H7 (cell line): ENCODE data around the gene PLEKHA4. TPM values are rescaled to one million over a fixed set of nuclear protein-coding genes. Genes with fewer than 3 reads are reported as not detected.
"Not testable (repeated sequence)": the region's sequence is repeated elsewhere in the genome, so short reads cannot be mapped to it uniquely, and the experiment has no call there.

Experiments
- DNase-seq: peaks from one replicate; pipeline ENCODE4 v3.0.0; 2012
- H3K27me3 ChIP-seq: 2 replicates; pipeline ENCODE4 v1.6.0; 2011; ENCODE audit warnings: mild to moderate bottlenecking, low read length; ENCODE audit not compliant: control insufficient read depth, insufficient read depth
- H3K36me3 ChIP-seq: replicated peaks from 2 replicates; pipeline ENCODE4 v1.5.1; 2011; ENCODE audit warnings: low read length; ENCODE audit not compliant: control insufficient read depth, insufficient read depth
- H3K4me3 ChIP-seq: 2 replicates; pipeline ENCODE4 v1.5.1; 2011; ENCODE audit warnings: low read depth, mild to moderate bottlenecking, control low read depth, low read length, moderate library complexity; ENCODE audit not compliant: insufficient read depth
- total RNA-seq: library from RNA; depleted of rRNA; stranded (reverse); fragments of >200 nt; shearing (Covaris generic); gene quantifications from 2 replicates; pipeline ENCODE4 v1.2.3, GENCODE V29; 2014

Gene PLEKHA4
- total RNA-seq, 1 experiment from 2014 or later: 25.6 TPM

DNA sequence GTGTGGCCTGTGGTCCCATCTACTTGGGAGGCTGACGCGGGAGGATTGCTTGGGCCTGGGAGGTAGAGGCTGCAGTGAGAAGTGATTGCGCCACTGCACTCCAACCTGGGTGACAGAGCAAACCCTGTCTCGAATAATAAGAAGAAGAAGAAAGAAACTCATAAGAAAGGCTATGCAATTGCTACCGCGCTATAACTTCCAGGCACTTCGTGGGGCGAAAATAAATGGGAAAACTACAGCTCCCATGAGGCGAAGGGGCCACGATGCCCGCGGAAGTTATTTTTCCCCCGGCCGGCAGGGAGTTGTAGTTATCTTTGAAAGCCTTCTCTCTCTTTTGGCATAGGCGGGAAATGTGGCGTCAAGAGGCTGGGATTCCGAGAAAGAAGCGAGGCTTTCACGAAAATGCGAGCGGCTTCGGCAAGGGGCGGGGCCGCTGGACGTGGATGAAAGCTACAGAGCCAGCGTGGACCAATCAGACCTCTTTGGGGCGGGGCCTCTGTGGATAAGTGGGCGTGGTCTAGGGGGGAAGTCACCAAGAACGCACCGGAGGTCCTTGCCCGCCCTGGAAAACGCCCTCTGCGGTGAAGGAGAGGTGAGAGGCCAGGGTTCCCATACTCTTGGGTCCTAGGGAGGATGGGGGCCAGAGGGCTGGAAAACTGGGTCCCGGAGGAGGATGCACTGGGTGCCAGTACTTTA lies 31.5 kb upstream of the PLEKHA4 start, which contains the start of gene NUCB1:
NUCB1 (plus strand) TSS at position 532 of the 696 bp plus-strand sequence. CDS start 485 bp downstream, outside the sequence.
- peaks cover 6% of the 10 kb centered on the region for H3K36me3 ChIP-seq
- peaks cover 2% of the 10 kb centered on the region; the same call in 1 of the 2 replicates for H3K27me3 ChIP-seq
- peak within 1 kb of the TSS; percentile 75 for H3K4me3 ChIP-seq
- DNase-seq: peak; percentile 99

DNA sequence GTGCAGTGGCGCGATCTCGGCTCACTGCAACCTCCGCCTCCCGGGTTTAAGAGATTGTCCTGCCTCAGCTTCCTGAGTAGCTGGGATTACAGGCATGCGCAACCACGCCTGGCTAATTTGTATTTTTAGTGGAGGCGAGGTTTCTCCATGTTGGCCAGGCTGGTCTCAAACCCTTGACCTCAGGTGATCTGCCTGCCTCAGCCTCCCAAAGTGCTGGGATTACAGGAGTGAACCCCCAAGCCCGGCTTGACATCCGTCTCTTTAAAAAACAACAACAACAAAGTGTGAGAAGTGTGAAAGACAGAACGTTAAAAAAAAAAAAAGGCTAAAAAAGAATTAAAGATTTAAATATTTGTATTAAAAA lies 31.0 kb upstream of the PLEKHA4 start:
- not testable (repeated sequence) for DNase-seq, H3K27me3 ChIP-seq, H3K36me3 ChIP-seq
- H3K4me3 ChIP-seq: peak overlapping the region; percentile 75; the same call in 1 of the 2 replicates

DNA sequence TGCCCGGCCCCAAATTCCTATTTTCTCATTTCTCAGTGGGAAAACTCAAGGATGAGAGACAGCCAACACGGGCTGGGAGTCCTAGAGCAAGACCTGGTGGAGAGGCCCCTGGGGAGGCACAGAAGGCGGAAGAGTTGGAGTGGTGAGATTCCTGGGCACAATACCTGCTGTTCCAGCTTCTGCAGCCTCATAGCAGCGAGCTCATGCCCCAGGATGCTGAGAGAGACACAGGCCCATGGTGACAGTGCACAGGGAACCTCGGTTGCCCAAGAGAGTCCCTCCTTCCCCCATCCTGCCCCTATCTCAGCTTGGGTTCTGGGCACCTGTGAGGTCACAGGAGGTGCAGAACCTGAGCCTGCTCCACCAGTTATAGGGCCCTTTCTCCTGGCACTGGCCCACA lies 28.8 kb upstream of the PLEKHA4 start:
- H3K36me3 ChIP-seq: peaks cover 3% of the 10 kb centered on the region; the same call in 1 of the 2 replicates
- no peak for DNase-seq
- no peak overlapping the region for H3K4me3 ChIP-seq
- H3K27me3 ChIP-seq: peaks cover 3% of the 10 kb centered on the region; the same call in 1 of the 2 replicates

DNA sequence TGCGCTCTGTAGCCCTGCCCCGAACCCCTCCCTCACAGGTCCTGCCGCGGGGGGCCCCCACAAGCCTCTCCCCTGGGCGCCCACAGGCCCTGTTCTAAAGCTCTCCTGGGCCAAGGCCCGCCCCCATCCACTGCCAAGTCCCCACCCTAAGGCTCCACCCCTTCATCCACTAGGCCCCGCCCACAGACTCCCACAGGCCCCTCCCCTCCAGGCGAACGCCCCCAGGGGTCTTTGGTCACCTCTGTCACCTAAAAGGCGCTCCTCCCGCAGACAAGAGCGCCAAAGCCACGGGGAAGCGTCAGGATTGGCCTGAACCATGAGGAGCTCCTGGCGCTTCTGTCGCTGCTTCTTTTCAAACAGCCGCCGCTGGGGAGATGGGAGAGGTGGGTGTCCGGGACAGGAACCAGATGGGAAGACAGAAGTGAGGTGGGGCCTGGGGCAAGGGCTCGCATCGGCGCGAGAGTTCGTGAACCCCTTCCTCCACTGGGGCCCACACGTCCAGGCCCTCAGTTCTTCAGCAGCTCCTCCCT lies 27.8 kb upstream of the PLEKHA4 start:
- Histone ChIP-seq H3K27me3 (peaks cover 3% of the 10 kb centered on the region; the same call in 1 of the 2 replicates), H3K4me3 (peak overlapping the region; percentile 37), H3K36me3 (no peaks in the 10 kb centered on the region)
- peak; percentile 98 for DNase-seq

DNA sequence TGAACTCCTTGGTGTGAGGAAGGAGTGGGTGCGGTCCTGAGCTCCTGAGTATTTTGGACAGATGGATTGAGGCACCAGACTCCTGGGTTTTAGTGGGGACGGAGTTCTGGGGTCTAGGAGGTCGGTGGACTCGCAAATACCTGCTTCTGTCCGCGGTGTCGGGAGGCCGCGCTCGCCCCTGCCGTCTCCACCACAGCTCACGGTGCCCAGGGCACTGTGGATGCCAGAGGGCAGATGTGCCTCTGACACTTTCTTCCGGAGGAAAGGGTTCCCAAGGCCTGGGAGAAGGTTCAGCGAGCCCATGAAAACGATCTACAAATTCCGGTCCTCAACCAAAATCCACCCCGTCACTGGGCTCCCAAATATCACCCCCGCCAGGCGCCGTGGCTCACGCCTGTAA lies 26.8 kb upstream of the PLEKHA4 start:
- Histone ChIP-seq H3K4me3 (no peak overlapping the region; the same call in 1 of the 2 replicates), H3K27me3 (peaks cover 3% of the 10 kb centered on the region; the same call in 1 of the 2 replicates), H3K36me3 (no peaks in the 10 kb centered on the region)
- DNase-seq: no peak

DNA sequence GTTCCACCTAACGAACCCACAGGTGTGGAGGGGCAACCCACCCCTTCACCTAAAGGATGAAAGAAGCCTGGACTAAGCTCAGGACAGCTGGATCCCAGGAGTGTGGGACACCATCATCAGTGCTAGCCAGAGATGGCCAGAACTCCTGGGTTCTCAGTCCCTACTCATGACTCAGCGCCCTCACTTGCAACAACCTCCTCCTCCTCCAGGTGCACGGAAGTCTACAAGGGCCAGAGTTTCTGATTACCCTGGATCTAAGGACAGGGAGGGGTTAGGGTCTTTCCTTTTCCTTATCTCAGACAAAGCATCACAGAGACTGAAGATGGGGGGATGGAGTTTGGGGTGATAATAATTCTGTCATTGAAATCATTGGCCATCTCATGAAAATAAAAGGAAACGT lies 22.1 kb upstream of the PLEKHA4 start:
- Histone ChIP-seq H3K36me3 (no peaks in the 10 kb centered on the region), H3K27me3 (peaks cover 3% of the 10 kb centered on the region; the same call in 1 of the 2 replicates), H3K4me3 (no peak overlapping the region)
- no peak for DNase-seq

DNA sequence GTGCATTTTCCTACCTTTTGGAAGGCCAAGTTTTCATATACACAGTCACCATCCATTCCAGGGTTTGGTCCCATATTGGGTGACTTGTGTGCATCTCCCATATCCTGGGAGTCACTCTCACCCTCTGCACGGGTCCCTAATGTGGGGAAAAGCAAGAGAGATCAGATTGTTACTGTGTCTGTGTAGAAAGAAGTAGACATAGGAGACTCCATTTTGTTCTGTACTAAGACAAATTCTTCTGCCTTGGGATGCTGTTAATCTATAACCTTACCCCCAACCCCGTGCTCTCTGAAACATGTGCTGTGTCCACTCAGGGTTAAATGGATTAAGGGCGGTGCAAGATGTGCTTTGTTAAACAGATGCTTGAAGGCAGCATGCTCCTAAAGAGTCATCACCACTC lies 21.1 kb upstream of the PLEKHA4 start:
- not testable (repeated sequence) for H3K36me3 ChIP-seq, H3K4me3 ChIP-seq, DNase-seq, H3K27me3 ChIP-seq

DNA sequence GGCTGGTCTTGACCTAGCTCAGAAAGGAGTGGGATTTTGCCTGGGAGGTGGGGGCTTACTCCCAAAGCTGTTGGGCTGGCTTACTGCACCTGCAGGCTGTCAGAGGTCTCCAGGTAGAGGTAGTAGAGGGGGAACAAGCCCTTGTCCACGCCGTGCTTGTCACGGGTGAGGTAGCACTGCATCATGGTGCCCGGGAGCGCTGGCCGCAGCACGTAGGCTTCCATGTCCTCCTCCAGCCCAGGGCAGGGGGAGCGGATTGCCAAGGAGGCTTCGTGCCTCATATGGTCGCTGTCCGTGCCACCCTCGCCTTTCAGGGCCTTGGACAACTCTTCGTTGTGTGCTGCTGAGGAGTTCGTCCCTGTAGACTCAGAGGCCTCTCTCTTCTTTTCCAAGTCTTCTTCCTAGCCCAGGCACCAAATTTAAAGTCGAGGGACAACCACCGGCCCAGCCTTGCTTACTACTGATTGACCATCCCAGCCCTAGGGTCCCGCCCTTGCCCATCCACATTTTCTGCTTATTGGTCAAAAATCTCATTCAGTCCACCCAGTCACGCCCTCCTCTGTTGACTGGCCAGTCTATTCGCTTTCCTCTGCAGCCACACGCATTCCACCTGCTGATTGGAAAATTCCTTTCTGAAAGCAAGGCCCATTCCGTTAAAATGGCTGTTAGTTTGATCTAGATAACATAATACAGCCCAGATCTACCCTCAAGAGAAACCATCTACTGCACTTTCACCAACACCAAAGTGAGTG lies 19.6 kb upstream of the PLEKHA4 start:
- Histone ChIP-seq H3K36me3 (no peaks in the 10 kb centered on the region), H3K4me3 (no peak overlapping the region), H3K27me3 (no peaks in the 10 kb centered on the region; the same call in 1 of the 2 replicates)
- peak; percentile 58 for DNase-seq

DNA sequence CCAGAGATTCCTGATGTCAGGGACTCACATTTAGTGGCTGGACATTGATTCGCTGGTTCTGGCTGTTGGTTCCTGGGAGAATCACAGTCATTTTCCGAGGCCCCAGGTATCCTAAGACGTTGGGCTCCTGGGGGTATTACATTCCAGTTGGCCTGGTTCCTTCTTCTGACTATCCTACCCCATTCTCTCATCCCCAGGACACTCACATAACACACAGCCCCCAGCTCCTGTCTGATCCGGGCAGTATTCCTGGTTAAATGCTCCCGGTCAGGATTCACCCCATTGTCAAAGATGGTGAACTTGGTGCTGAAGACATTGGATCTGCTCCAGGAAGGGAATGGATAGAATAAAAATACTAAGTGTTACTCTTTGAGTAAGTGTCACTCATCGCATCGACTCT lies 15.3 kb upstream of the PLEKHA4 start:
- DNase-seq: no peak
- no peak overlapping the region for H3K4me3 ChIP-seq
- H3K27me3 ChIP-seq: no peaks in the 10 kb centered on the region; the same call in 1 of the 2 replicates
- H3K36me3 ChIP-seq: no peaks in the 10 kb centered on the region

DNA sequence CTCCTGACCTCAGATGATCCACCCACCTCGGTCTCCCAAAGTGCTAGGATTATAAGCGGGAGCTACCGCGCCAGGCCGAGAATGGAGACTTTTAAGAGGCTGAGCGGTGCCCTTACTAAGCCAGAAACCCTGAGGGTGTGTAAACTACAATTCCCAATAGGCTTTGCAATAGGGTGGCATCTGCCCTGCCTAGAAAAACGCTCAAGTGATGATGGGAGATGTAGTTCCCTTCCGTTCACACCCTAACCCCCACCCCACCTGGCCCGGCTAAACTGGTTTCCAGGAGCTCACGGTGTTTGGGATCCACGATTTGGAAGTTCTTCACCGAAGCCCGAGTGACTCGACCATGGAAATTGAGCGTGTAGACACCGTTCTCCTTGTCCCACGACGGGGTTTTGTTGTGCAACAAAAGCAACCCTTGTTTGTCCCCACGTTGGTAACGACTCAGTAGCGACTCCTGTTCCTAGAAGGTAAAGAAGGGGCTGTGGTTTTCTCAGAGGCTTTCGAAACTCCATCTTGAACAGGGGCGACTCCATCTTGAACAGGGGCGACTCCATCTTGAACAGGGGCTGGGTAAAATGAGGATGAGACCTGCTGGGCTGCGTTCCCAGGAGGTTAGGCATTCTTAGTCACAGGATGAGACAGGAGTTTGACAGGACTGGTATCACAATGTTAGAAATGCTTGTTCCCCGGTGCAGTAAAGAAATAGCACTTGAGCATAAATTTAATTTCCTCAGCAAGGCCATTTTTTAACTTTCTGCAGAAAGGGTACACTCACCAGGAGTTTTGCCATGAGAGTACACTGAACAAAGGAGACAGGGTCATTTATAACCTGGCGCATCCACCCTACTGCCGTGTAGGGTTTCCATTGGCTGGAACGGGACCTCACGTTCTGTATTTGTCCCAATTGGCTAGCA lies 13.6 kb upstream of the PLEKHA4 start:
- Histone ChIP-seq H3K27me3 (no peaks in the 10 kb centered on the region; the same call in 1 of the 2 replicates), H3K4me3 (no peak overlapping the region), H3K36me3 (no peaks in the 10 kb centered on the region)
- peak; percentile 81 for DNase-seq

DNA sequence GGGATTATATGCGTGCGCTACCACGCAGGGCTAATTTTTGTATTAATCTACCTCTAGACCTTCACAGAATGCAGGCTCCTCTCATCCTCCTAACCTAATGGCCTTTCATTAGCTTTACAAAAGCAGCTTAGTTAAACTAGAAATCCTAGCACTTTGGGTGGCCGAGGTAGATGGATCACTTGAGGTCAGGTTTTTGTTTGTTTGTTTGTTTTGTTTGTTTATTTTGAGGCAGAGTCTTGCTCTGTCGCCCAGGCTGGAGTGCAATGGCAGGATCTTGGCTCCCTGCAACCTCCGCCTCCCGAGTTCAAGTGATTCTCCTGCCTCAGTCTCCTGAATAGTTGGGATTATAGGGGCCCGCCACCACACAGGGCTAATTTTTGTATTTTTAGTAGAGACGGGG lies 11.3 kb upstream of the PLEKHA4 start:
- H3K4me3 ChIP-seq, H3K27me3 ChIP-seq, H3K36me3 ChIP-seq: not testable (repeated sequence)
- peak; percentile 4 for DNase-seq

DNA sequence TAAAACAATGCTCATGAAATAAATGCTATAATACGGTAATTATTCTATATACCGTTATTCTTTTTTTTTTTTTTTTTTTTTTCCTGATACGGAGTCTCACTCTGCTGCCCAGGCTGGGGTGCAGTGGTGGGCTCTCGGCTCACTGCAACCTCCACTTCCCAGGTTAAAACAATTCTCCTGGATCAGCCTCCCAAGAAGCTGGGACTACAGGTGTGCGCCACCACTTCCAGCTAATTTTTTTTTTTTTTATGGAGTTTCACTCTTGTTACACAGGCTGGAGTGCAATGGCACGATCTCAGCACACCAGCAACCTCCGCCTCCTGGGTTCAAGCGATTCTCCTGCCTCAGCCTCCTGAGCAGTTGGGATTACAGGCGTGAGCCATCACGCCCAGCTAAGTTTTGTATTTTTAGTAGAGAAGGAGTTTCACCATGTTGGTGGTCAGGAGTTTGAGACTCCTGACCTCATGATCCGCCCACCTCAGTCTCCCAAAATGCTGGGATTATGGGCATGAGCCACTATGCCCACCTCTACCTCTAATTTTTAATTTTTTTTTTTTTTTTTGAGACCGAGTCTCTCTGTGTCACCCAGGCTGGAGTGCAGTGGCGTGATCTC lies 10.7 kb upstream of the PLEKHA4 start:
- peaks cover 11% of the 10 kb centered on the region for H3K36me3 ChIP-seq

DNA sequence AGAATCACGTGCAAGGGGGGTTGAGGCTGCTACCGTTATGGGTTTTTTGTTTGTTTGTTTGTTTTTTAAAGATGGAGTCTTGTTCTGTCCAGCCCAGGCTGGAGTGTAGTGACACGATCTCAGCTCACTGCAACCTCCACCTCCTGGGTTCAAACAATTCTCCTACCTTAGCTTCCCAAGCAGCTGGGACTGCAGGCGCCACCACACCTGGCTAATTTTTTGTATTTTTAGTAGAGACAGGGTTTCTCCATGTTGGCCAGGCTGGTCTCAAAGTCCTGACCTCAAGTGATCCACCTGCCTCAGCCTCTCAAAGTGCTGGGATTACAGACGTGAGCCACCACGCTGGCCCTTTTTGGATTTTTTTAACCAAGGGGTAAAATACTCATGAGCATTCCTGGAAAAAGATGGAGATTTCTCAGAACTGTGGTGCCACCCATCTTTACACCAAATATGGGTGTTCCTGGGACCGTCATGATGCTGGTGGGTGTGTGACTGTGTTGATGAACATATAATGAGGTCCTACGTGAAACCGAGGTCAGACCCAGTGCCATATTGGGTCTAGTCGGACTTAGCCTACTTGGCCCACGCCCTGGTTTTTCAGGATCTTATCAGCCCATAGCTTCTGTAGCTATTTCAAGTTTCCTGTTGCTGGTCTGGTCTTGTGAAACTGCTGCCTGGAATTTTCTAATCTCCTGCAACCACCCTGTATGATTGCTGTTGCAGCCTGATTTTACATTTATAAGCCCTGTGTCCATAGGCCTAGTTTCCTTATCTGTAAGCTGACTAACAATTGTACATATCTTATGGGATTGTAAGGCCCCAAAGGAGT lies 10.0 kb upstream of the PLEKHA4 start:
- Histone ChIP-seq H3K4me3 (no peak overlapping the region), H3K36me3 (peaks cover 18% of the 10 kb centered on the region), H3K27me3 (no peaks in the 10 kb centered on the region)
- peak; percentile 10 for DNase-seq

More for the DNA sequence above, 10.7 kb upstream of the PLEKHA4 start:
- DNase-seq: no peak
- H3K27me3 ChIP-seq: no peaks in the 10 kb centered on the region; the same call in 1 of the 2 replicates
- H3K4me3 ChIP-seq: no peak overlapping the region
